H1 (cell line): ENCODE measurements around the gene GPR18. TPM values are rescaled to one million over a fixed set of nuclear protein-coding genes. Genes with fewer than 3 reads are reported as not detected.

ENCODE experiments used
- CTCF ChIA-PET: fragments of 300-600 bp; sonication (Branson Sonifier 250); formaldehyde crosslinking; loops from one replicate; lab custom pipeline; 2021; ENCODE audit not compliant: partially characterized antibody; lab: Charles Lee
- POLR2A ChIA-PET: fragments of 300-600 bp; sonication (Branson Sonifier 250); formaldehyde crosslinking; loops from one replicate; lab custom pipeline; 2021; ENCODE audit warnings: inconsistent platforms; ENCODE audit not compliant: partially characterized antibody; lab: Charles Lee
- DNase-seq, 2 experiments: peaks; one replicate each; pipeline versions ENCODE4 v3.0.0 to v3.0.0-alpha.2; 2010 to 2022; ENCODE audit warnings: low spot score in 2 of 2, low read depth in 1 of 2, mixed read lengths in 1 of 2
- FAIRE-seq: peaks from 2 replicates; lab custom pipeline; 2011; peaks lifted over from hg19 to GRCh38; lab: Jason Lieb, UNC
- H2AFZ ChIP-seq: 2 replicates; pipeline ENCODE4 v1.8.1; 2012; ENCODE audit warnings: low read length, inconsistent platforms
- H2AK5ac ChIP-seq: 2 replicates; pipeline ENCODE4 v1.6.1; 2013; ENCODE audit warnings: low read depth, low read length
- H2BK120ac ChIP-seq: replicated peaks from 2 replicates; pipeline ENCODE3; 2013; ENCODE audit warnings: low read depth, low read length, inconsistent platforms
- H2BK12ac ChIP-seq: 2 replicates; pipeline ENCODE4 v1.6.1; 2013; ENCODE audit warnings: low read depth, low read length
- H2BK15ac ChIP-seq: 2 replicates; pipeline ENCODE4 v1.6.1; 2013; ENCODE audit warnings: low read length
- H2BK20ac ChIP-seq: 2 replicates; pipeline ENCODE4 v1.6.1; 2013; ENCODE audit warnings: low read length
- H2BK5ac ChIP-seq: 2 replicates; pipeline ENCODE4 v1.6.1; 2013; ENCODE audit warnings: low read depth, low read length
- H3K14ac ChIP-seq: 2 replicates; pipeline ENCODE4 v1.6.1; 2013; ENCODE audit warnings: inconsistent platforms; ENCODE audit not compliant: insufficient read length
- H3K18ac ChIP-seq: 2 replicates; pipeline ENCODE4 v1.6.1; 2013; ENCODE audit warnings: low read length; ENCODE audit errors: extremely low read depth
- H3K23ac ChIP-seq: 2 replicates; pipeline ENCODE4 v1.6.1; 2013; ENCODE audit warnings: inconsistent platforms; ENCODE audit not compliant: insufficient read length
- H3K23me2 ChIP-seq: 2 replicates; pipeline ENCODE4 v1.6.1; 2013; ENCODE audit warnings: low read depth, low read length
- H3K27ac ChIP-seq: 2 replicates; pipeline ENCODE4 v1.6.1; 2011; ENCODE audit warnings: low read depth, low read length, inconsistent platforms
- H3K27me3 ChIP-seq, 4 experiments: replicated peaks in 1 of 4; 1 replicate in 1 of 4; 2 replicates in 3 of 4; pipeline versions ENCODE4 v1.6.1 to v1.8.1; 2011 to 2013; ENCODE audit warnings: low read length in 3 of 4, mild to moderate bottlenecking in 3 of 4, inconsistent platforms in 2 of 4, mixed read lengths in 2 of 4, moderate library complexity in 1 of 4; ENCODE audit not compliant: control insufficient read depth in 3 of 4, insufficient read depth in 3 of 4; ENCODE audit errors: extremely low read depth in 1 of 4
- H3K36me3 ChIP-seq, 4 experiments: 2 replicates each; pipeline versions ENCODE4 v1.6.1 to v1.8.1; 2011 to 2013; ENCODE audit warnings: mild to moderate bottlenecking in 4 of 4, low read length in 3 of 4, moderate library complexity in 2 of 4, control low read depth in 1 of 4, inconsistent platforms in 1 of 4; ENCODE audit not compliant: insufficient read depth in 4 of 4, control insufficient read depth in 2 of 4
- H3K4ac ChIP-seq: replicated peaks from 2 replicates; pipeline ENCODE3; 2013; ENCODE audit warnings: low read length, low read depth, mixed read lengths, inconsistent platforms; ENCODE audit not compliant: insufficient read length
- H3K4me1 ChIP-seq, 4 experiments: replicated peaks in 1 of 4; 1 replicate in 1 of 4; 2 replicates in 3 of 4; pipeline versions ENCODE4 v1.6.1 to v1.8.1; 2011 to 2013; ENCODE audit warnings: low read length in 3 of 4, inconsistent platforms in 2 of 4, mixed read lengths in 1 of 4; ENCODE audit not compliant: insufficient read depth in 4 of 4, control insufficient read depth in 3 of 4
- H3K4me2 ChIP-seq, 2 experiments: 2 replicates each; pipeline versions ENCODE4 v1.6.1 to v1.8.1; 2011 to 2013; ENCODE audit warnings: low read depth in 2 of 2, low read length in 2 of 2, control low read depth in 1 of 2, inconsistent platforms in 1 of 2, mild to moderate bottlenecking in 1 of 2; ENCODE audit not compliant: insufficient read depth in 1 of 2
- H3K4me3 ChIP-seq, 4 experiments: fragments of 200-600, 300-600 bp in 1 of 4; sonication (generic), shearing (Covaris generic), sonication (Bioruptor Twin) in 1 of 4; 2 replicates each; pipeline versions ENCODE4 v1.5.1 to v1.8.1; 2011 to 2016; ENCODE audit warnings: low read length in 4 of 4, low read depth in 3 of 4, control low read depth in 2 of 4, inconsistent platforms in 2 of 4, mild to moderate bottlenecking in 2 of 4, mixed read lengths in 1 of 4, moderate library complexity in 1 of 4; ENCODE audit not compliant: insufficient read depth in 2 of 4; ENCODE audit errors: extremely low read depth in 1 of 4
- H3K56ac ChIP-seq: replicated peaks from 2 replicates; pipeline ENCODE3; 2013; ENCODE audit warnings: low read depth, mild to moderate bottlenecking, mixed read lengths, low read length, inconsistent platforms; ENCODE audit not compliant: insufficient read length
- H3K79me1 ChIP-seq: 2 replicates; pipeline ENCODE4 v1.6.1; 2013; ENCODE audit warnings: low read depth, low read length, control low read depth
- H3K79me2 ChIP-seq, 2 experiments: 2 replicates each; pipeline versions ENCODE4 v1.6.1 to v1.8.1; 2012 to 2013; ENCODE audit warnings: low read length in 2 of 2, mild to moderate bottlenecking in 2 of 2, inconsistent platforms in 1 of 2; ENCODE audit not compliant: insufficient read depth in 2 of 2, control insufficient read depth in 1 of 2
- H3K9ac ChIP-seq, 4 experiments: replicated peaks in 1 of 4; 1 replicate in 1 of 4; 2 replicates in 3 of 4; pipeline versions ENCODE4 v1.6.1 to v1.8.1; 2011 to 2013; ENCODE audit warnings: low read depth in 3 of 4, low read length in 3 of 4, control low read depth in 2 of 4, mild to moderate bottlenecking in 2 of 4, moderate library complexity in 2 of 4, inconsistent platforms in 1 of 4; ENCODE audit errors: extremely low read depth in 1 of 4
- H3K9me3 ChIP-seq, 2 experiments: 2 replicates each; pipeline versions ENCODE4 v1.6.1 to v1.8.1; 2012 to 2013; ENCODE audit warnings: mild to moderate bottlenecking in 2 of 2, moderate library complexity in 2 of 2, control low read depth in 1 of 2, inconsistent platforms in 1 of 2, low read depth in 1 of 2, low read length in 1 of 2, mixed read lengths in 1 of 2; ENCODE audit not compliant: insufficient read depth in 2 of 2
- H4K20me1 ChIP-seq, 2 experiments: replicated peaks in 1 of 2; 2 replicates each; pipeline versions ENCODE3 to v1.8.1; 2011 to 2013; ENCODE audit warnings: inconsistent platforms in 2 of 2, low read length in 2 of 2, mild to moderate bottlenecking in 1 of 2; ENCODE audit not compliant: insufficient read depth in 2 of 2, control insufficient read depth in 1 of 2
- H4K5ac ChIP-seq: 2 replicates; pipeline ENCODE4 v1.6.1; 2013; ENCODE audit warnings: low read length, low read depth, mixed read lengths, inconsistent platforms; ENCODE audit not compliant: insufficient read length
- H4K8ac ChIP-seq: 2 replicates; pipeline ENCODE4 v1.8.0; 2013; ENCODE audit warnings: mild to moderate bottlenecking, moderate library complexity, low read length, inconsistent platforms; ENCODE audit not compliant: insufficient read depth; ENCODE audit errors: extremely low read depth
- H4K91ac ChIP-seq: replicated peaks from 2 replicates; pipeline ENCODE3; 2013; ENCODE audit warnings: low read length, mixed read lengths, inconsistent platforms; ENCODE audit not compliant: insufficient read length
- SIRT6 ChIP-seq: IDR thresholded peaks from one replicate; pipeline ENCODE4 v1.7.1; 2012; ENCODE audit warnings: low read length, inconsistent platforms
- WGBS, 2 experiments: shearing (Covaris generic) in 1 of 2; methylation state at CpG; one replicate each; pipeline versions ENCODE4 v1.1.6 to v1.1.7; 2013 to 2015; ENCODE audit warnings: low lambda C conversion rate in 2 of 2, mixed read lengths in 2 of 2, inconsistent platforms in 1 of 2, low coverage in 1 of 2, missing lambda C conversion rate in 1 of 2; ENCODE audit not compliant: insufficient replicate concordance in 2 of 2, insufficient coverage in 1 of 2, insufficient read length in 1 of 2; ENCODE audit errors: extremely low coverage in 1 of 2, missing lambda C conversion rate in 1 of 2; 5-methylcytosine and 5-hydroxymethylcytosine counted together
- polyA plus RNA-seq, 7 experiments: library from polyadenylated mRNA; depleted of rRNA in 3 of 7; stranded (reverse) in 5 of 7; unstranded in 2 of 7; fragments of >200 nt in 5 of 7; fragments of 200-250 nt in 2 of 7; gene quantifications; 1 replicate in 5 of 7; 2 replicates in 1 of 7; 4 replicates in 1 of 7; pipeline versions ENCODE4 v1.2.1 to v1.2.3, GENCODE V29; 2011 to 2013; ENCODE audit warnings: missing spikeins in 2 of 7, mixed read lengths in 2 of 7
- total RNA-seq: library from RNA; stranded (reverse); fragmentation: NEBNext Ultra II Directional; extraction: Animal tissue kit (Norgen Biotek cat#: 25700); gene quantifications from 2 replicates; pipeline ENCODE4 v1.2.1, GENCODE V29; 2021

Gene GPR18
- total and polyA plus RNA-seq, 2 of the 8 experiments (the other 6 are each of a cell fraction or from before 2014, with no cell fraction given), result not detected

DNA sequence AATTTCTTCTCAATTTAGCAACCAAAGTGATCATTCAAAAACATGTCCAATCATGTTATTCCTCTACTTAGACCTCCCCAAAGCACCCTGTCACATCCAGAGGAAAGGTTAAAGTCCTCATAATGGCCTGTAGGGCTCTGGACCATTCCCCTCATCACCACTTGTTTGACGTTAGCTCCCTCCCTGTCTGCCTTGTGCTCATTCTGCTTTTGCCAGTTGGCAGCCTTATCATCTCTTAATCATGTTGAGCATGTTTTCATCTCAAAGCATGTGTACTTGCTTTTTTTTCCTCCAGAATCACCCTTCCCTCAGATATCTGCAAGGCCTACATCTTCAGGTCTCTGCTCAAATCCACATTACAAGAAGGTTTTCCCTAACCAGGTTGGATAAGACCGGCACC, 31.7 kb downstream of the GPR18 start:
- Histone ChIP-seq H3K79me2 (peaks cover 30 to 92% of the 10 kb centered on the region in 2 experiments), H4K91ac (no peak overlapping the region), H2AFZ (no peak overlapping the region), H2BK20ac (no peak overlapping the region), H3K4ac (no peak overlapping the region), H2BK5ac (no peak overlapping the region), H2AK5ac (no peak overlapping the region), H2BK12ac (no peak overlapping the region), H3K9me3 (no peaks in the 10 kb centered on the region), H3K9ac (no peak overlapping the region), H3K4me3 (no peak overlapping the region), H3K4me1 (peaks cover 0 to 4% (median 0%) of the 10 kb centered on the region in 4 experiments; a peak in 2 of 7 replicates), H2BK120ac (no peak overlapping the region), H3K4me2 (no peak overlapping the region), H2BK15ac (no peak overlapping the region), H3K27me3 (no peaks in the 10 kb centered on the region), H4K20me1 (peaks cover 0 to 8% of the 10 kb centered on the region in 2 experiments), H3K79me1 (peaks cover 19% of the 10 kb centered on the region), H3K14ac (no peak overlapping the region), H3K27ac (no peak overlapping the region), H3K36me3 (no peaks in the 10 kb centered on the region), H3K23ac (no peak overlapping the region), H4K5ac (no peak overlapping the region), H3K23me2 (no peaks in the 10 kb centered on the region), H3K18ac (no peak overlapping the region), H3K56ac (no peak overlapping the region), H4K8ac (no peak overlapping the region)
- CTCF ChIA-PET, result interaction anchor here (2.4 kb wide), 1 partner anchor 8 kb away, joined by 6 read pairs; no protein-coding TSS in a partner anchor
- FAIRE-seq (no peak), DNase-seq (no peak)
- 89% methylated on average over 2 of the region's 2 CpGs; no CpG with 5 or more reads in 1 of the 2 experiments for WGBS, 2 experiments
- POLR2A ChIA-PET, result no interaction called here
- TF ChIP-seq SIRT6, result no peak
